ENCODE measurements around the gene KCNA5.

- TF ChIP-seq CTCF (optimal IDR thresholded peaks at IDR 0.05 in 1 of 3, IDR thresholded peaks at IDR 0.05 in 1 of 3, conservative IDR thresholded peaks at IDR 0.05 in 1 of 3; ENCODE audit: extremely low read depth in 1 of 3, insufficient read depth in 2 of 3, low read length in 3 of 3) (no peak), EZH2 (IDR thresholded peaks at IDR 0.05; ENCODE audit: low read length) (no peak)
Measured at GRCh38 chr12:5040368-5040767, 3.3 kb upstream of the KCNA5 start.

Data from keratinocyte (primary cell).